HepG2 (cell line): Measurements from ENCODE around the gene XXYLT1. TPM values are rescaled to one million over a fixed set of nuclear protein-coding genes. Genes with fewer than 3 reads are reported as not detected.

Experiments used
- ATAC-seq: fragments of 200-7000 bp; cut with Tn5 transposase; 3 replicates; pipeline ENCODE4 v1.9.1; 2020; ENCODE audit warnings: mild to moderate bottlenecking, moderate library complexity
- BruUV-seq: library from RNA; stranded (reverse); fragments of 400-500 nt; replicated peaks from 2 replicates; lab custom pipeline; 2021; lab: Mats Ljungman, UMichigan
- CTCF ChIA-PET: fragments of 300-600 bp; formaldehyde crosslinking; extraction: SDS; loops from one replicate; lab custom pipeline; 2021; ENCODE audit warnings: low total read pairs, inconsistent platforms, low intra/inter-chr PET ratio; lab: Yijun Ruan, JAX
- POLR2A ChIA-PET: fragments of 350-600 bp; sonication (Branson Sonifier 250); formaldehyde crosslinking; loops from one replicate; lab custom pipeline; 2020; ENCODE audit warnings: antibody characterized with exemption, inconsistent platforms; lab: Yijun Ruan, JAX
- DNase-seq: peaks from one replicate; pipeline ENCODE4 v3.0.0-alpha.2; 2015; ENCODE audit warnings: low spot score
- FAIRE-seq: peaks from 3 replicates; lab custom pipeline; 2011; peaks lifted over from hg19 to GRCh38; lab: Jason Lieb, UNC
- H2AFZ ChIP-seq: one replicate; pipeline ENCODE4 v1.6.1; 2011; ENCODE audit warnings: low read length, inconsistent platforms
- H3K27ac ChIP-seq: fragments of 300-600 bp; 3 replicates; pipeline ENCODE4 v1.8.0; 2011; ENCODE audit warnings: mixed run types, mild to moderate bottlenecking, mixed read lengths, low read length, inconsistent platforms; ENCODE audit not compliant: insufficient read depth; ENCODE audit errors: extremely low read length
- H3K27me3 ChIP-seq, 2 experiments: fragments of 200-600 bp in 1 of 2; 2 replicates in 1 of 2; 3 replicates in 1 of 2; pipeline versions ENCODE4 v1.6.0 to v1.8.0; 2011; ENCODE audit warnings: low read length in 2 of 2, mild to moderate bottlenecking in 2 of 2, moderate library complexity in 2 of 2, inconsistent platforms in 1 of 2; ENCODE audit not compliant: insufficient read depth in 2 of 2, control insufficient read depth in 1 of 2
- H3K36me3 ChIP-seq, 2 experiments: fragments of 200-600 bp in 1 of 2; replicated peaks in 1 of 2; 2 replicates in 1 of 2; 3 replicates in 1 of 2; pipeline versions ENCODE4 v1.5.1 to v1.8.0; 2011; ENCODE audit warnings: low read length in 2 of 2, inconsistent platforms in 1 of 2; ENCODE audit not compliant: insufficient read depth in 2 of 2, control insufficient read depth in 1 of 2
- H3K4me1 ChIP-seq: 2 replicates; pipeline ENCODE4 v1.5.1; 2012; ENCODE audit warnings: low read length, inconsistent platforms; ENCODE audit not compliant: insufficient read depth
- H3K4me2 ChIP-seq: 2 replicates; pipeline ENCODE4 v1.6.0; 2011; ENCODE audit warnings: low read depth, low read length, inconsistent platforms
- H3K4me3 ChIP-seq, 3 experiments: fragments of 200-600 bp in 1 of 3; sonication (generic), shearing (Covaris generic) in 1 of 3; replicated peaks in 1 of 3; 2 replicates each; pipeline ENCODE4 v1.5.1; 2011 to 2016; ENCODE audit warnings: low read length in 3 of 3, inconsistent platforms in 2 of 3, low read depth in 2 of 3, mild to moderate bottlenecking in 2 of 3, control low read depth in 1 of 3, mixed read lengths in 1 of 3; ENCODE audit not compliant: insufficient read depth in 1 of 3
- H3K79me2 ChIP-seq: one replicate; pipeline ENCODE4 v1.6.1; 2011; ENCODE audit warnings: low read length, inconsistent platforms; ENCODE audit not compliant: insufficient read depth
- H3K9ac ChIP-seq: 2 replicates; pipeline ENCODE4 v1.6.0; 2011; ENCODE audit warnings: mild to moderate bottlenecking, low read depth, low read length, inconsistent platforms; ENCODE audit not compliant: insufficient read depth
- H3K9me3 ChIP-seq: 2 replicates; pipeline ENCODE4 v1.5.1; 2012; ENCODE audit warnings: mild to moderate bottlenecking, low read length
- H4K20me1 ChIP-seq: 2 replicates; pipeline ENCODE4 v1.6.0; 2011; ENCODE audit warnings: inconsistent platforms, mild to moderate bottlenecking, low read length, moderate library complexity; ENCODE audit not compliant: insufficient read depth
- CEBPB ChIP-seq: IDR thresholded peaks from 2 replicates; pipeline ENCODE4 v1.6.1; 2011; ENCODE audit warnings: low read depth, low read length, improper control_type of control experiment, borderline replicate concordance
- ZNF224 ChIP-seq: sonication (generic); formaldehyde crosslinking; IDR thresholded peaks from 2 replicates; pipeline ENCODE4 v1.5.0; 2020; ENCODE audit warnings: mild to moderate bottlenecking, missing genetic modification reagents
- ZNF543 ChIP-seq: sonication (generic); formaldehyde crosslinking; IDR thresholded peaks from 2 replicates; pipeline ENCODE4 v1.4.0; 2020; ENCODE audit warnings: mild to moderate bottlenecking, missing genetic modification reagents
- WGBS: methylation state at CpG from one replicate; pipeline ENCODE4 v1.1.6; 2017; ENCODE audit warnings: low lambda C conversion rate; 5-methylcytosine and 5-hydroxymethylcytosine counted together
- in situ Hi-C: cut with HindIII; loops from 2 replicates; pipeline ENCODE4 v1.10.0; 2017; ENCODE audit warnings: low pct_unique_long_range_greater_than_20kb; ENCODE audit not compliant: extremely low pct_ligation_motif_present
- intact Hi-C: fragments of 100-400 bp; cut with micrococcal nuclease; formaldehyde crosslinking; loops from one replicate; pipeline ENCODE4 v1.10.0; 2022; ENCODE audit not compliant: unreplicated experiment
- polyA plus RNA-seq, 8 experiments: library from polyadenylated mRNA; depleted of rRNA in 3 of 8; stranded (reverse) in 7 of 8; unstranded in 1 of 8; fragments of >200 nt; fragmentation: Illumina TruSeq in 4 of 8; extraction: Trizol in 4 of 8; gene quantifications; 2 replicates each; pipeline versions ENCODE4 v1.2.1 to v1.2.3, GENCODE V29; 2011 to 2016; ENCODE audit warnings: low read depth in 4 of 8, missing spikeins in 1 of 8, mixed read lengths in 1 of 8; ENCODE audit not compliant: insufficient read depth in 1 of 8
- total RNA-seq, 5 experiments: library from RNA; depleted of rRNA; stranded (reverse); fragments of >200 nt; fragmentation: Illumina TruSeq; extraction: Trizol; gene quantifications; 2 replicates each; pipeline ENCODE4 v1.2.3, GENCODE V29; 2016; ENCODE audit warnings: low read depth in 1 of 5
- TF ChIP-seq, protein P1 (sequence below): sonication (generic); formaldehyde crosslinking; IDR thresholded peaks from 2 replicates; pipeline ENCODE4 v1.5.1; 2020; ENCODE audit warnings: mild to moderate bottlenecking, missing genetic modification reagents, moderate library complexity

The XXYLT1 gene
- total and polyA plus RNA-seq, 2 of the 13 experiments (the other 11 are each of a cell fraction or from before 2014, with no cell fraction given): 17.7 to 19.0 TPM

DNA sequence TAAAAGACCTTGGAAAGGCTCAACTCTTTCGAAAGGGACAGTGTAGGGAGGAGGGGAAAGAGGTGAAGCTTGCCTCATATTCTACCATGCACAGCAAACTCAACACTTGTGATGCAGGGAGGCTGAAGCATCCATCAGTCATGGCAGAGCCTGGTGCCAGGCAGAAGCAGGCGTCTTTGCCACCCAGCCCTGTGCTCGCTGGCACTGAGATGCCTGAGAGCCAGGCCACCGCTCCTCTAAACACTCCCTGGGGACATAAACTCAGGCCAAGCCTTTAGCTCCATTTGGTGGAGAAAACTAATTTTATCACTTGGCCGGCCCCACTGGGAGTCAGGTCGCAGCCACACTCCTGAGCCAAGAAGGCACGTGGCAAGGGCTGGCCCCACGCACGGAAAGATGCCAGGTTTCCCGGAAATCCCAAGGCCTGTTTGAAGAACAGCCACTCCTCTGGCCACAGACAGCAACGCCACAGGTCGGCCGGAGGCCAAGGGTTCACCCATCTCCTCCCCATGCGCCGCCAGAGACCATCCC lies 30.7 kb downstream of the XXYLT1 start:
- FAIRE-seq (no peak), DNase-seq (peak; percentile 20), ATAC-seq (peak; percentile 57; the same call in 2 of the 3 replicates)
- Histone ChIP-seq H3K9ac (no peak overlapping the region), H2AFZ (no peak overlapping the region), H3K9me3 (peaks cover 11% of the 10 kb centered on the region), H3K4me1 (no peaks in the 10 kb centered on the region; the same call in 1 of the 2 replicates), H4K20me1 (no peaks in the 10 kb centered on the region), H3K27me3 (no peaks in the 10 kb centered on the region), H3K79me2 (no peaks in the 10 kb centered on the region), H3K4me2 (no peak overlapping the region), H3K27ac (no peak overlapping the region), H3K4me3 (no peak overlapping the region), H3K36me3 (peaks cover 0 to 9% of the 10 kb centered on the region in 2 experiments; a peak in 3 of 5 replicates)
- in situ Hi-C loops (no loop called here), intact Hi-C loops (no loop called here)
- BruUV-seq: no TSS peak
- CTCF ChIA-PET: no interaction called here
- 91% methylated on average over 6 of the region's 15 CpGs for WGBS
- POLR2A ChIA-PET: no interaction called here
- TF ChIP-seq, protein P1, sequence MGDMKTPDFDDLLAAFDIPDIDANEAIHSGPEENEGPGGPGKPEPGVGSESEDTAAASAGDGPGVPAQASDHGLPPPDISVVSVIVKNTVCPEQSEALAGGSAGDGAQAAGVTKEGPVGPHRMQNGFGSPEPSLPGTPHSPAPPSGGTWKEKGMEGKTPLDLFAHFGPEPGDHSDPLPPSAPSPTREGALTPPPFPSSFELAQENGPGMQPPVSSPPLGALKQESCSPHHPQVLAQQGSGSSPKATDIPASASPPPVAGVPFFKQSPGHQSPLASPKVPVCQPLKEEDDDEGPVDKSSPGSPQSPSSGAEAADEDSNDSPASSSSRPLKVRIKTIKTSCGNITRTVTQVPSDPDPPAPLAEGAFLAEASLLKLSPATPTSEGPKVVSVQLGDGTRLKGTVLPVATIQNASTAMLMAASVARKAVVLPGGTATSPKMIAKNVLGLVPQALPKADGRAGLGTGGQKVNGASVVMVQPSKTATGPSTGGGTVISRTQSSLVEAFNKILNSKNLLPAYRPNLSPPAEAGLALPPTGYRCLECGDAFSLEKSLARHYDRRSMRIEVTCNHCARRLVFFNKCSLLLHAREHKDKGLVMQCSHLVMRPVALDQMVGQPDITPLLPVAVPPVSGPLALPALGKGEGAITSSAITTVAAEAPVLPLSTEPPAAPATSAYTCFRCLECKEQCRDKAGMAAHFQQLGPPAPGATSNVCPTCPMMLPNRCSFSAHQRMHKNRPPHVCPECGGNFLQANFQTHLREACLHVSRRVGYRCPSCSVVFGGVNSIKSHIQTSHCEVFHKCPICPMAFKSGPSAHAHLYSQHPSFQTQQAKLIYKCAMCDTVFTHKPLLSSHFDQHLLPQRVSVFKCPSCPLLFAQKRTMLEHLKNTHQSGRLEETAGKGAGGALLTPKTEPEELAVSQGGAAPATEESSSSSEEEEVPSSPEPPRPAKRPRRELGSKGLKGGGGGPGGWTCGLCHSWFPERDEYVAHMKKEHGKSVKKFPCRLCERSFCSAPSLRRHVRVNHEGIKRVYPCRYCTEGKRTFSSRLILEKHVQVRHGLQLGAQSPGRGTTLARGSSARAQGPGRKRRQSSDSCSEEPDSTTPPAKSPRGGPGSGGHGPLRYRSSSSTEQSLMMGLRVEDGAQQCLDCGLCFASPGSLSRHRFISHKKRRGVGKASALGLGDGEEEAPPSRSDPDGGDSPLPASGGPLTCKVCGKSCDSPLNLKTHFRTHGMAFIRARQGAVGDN (CRISPR knock-in tag): 0 out of 2 replicates have a peak, but pooled peaks have one; percentile 11
- no peak for TF ChIP-seq ZNF224 (CRISPR knock-in tag)
- TF ChIP-seq CEBPB: 0 out of 2 replicates have a peak, but pooled peaks have one; percentile 15
- no peak for TF ChIP-seq ZNF543
